ENCODE data around the gene UGT1A1. TPM values are rescaled to one million over a fixed set of nuclear protein-coding genes. Genes with fewer than 3 reads are reported as not detected.

UGT1A1 gene
- polyA plus RNA-seq, 2 of the 4 experiments (the other 2 are of a cell fraction), result 1.9 TPM

DNA sequence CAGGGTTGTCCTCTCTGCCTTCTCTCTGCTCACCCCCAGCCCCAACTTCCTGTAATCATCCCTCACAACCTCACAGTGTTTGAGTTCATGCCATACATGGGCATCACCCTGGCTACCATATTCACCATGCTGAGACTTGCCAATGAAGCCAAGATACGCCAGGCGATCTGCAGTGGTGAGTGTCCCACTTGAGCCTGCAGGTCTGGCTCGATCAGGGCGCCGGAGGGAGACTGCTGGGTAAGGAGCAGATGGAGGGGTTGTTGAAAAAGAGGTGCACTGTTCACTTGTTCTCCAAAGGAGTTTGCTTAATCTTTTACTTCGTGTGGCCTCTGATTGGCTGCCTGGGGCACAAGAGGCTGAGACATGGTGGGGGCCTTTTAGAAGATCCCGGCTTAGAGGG is 32.6 kb downstream of the UGT1A1 start:
- 91% methylated on average over 7 of the region's 7 CpGs for WGBS (ENCODE audit: missing lambda C conversion rate)
- H3K27ac ChIP-seq, result peak overlapping the region in 1 of 2 experiments; percentile 13; a peak in 2 of 6 replicates
- no peak for DNase-seq (ENCODE audit: low read depth in 1 of 2, low spot score in 1 of 2)
- H3K4me2 ChIP-seq, result no peak overlapping the region
- no peak for TF ChIP-seq BHLHE40 (IDR thresholded peaks at IDR 0.05; ENCODE audit: low read depth, low read length)
- no peak for TF ChIP-seq ZSCAN20 (CRISPR knock-in tag; IDR thresholded peaks at IDR 0.05)
- TF ChIP-seq CBX2 (IDR thresholded peaks at IDR 0.05; ENCODE audit: borderline replicate concordance, low read depth), result no peak
- TF ChIP-seq HDAC2 (IDR thresholded peaks at IDR 0.05), result no peak
- no peak for TF ChIP-seq JUN (IDR thresholded peaks at IDR 0.05)
- TF ChIP-seq SMC3 (IDR thresholded peaks at IDR 0.05), result no peak
- no peak for TF ChIP-seq MYC (IDR thresholded peaks at IDR 0.05; ENCODE audit: borderline replicate concordance, low read length)
- no peak for TF ChIP-seq POLR2A (IDR thresholded peaks at IDR 0.05; ENCODE audit: low read length)
- no peak for TF ChIP-seq EHMT2 (IDR thresholded peaks at IDR 0.05; ENCODE audit: low read depth)
- no peak for TF ChIP-seq ZFP36 (IDR thresholded peaks at IDR 0.05; ENCODE audit: borderline replicate concordance, partially characterized antibody)
- TF ChIP-seq RFX5 (IDR thresholded peaks at IDR 0.05), result no peak
- no peak for TF ChIP-seq RARB (CRISPR knock-in tag; IDR thresholded peaks at IDR 0.05)
- no peak for TF ChIP-seq SREBF2 (IDR thresholded peaks at IDR 0.05)
- TF ChIP-seq CEBPB (IDR thresholded peaks at IDR 0.05), result no peak
- TF ChIP-seq, protein P1, sequence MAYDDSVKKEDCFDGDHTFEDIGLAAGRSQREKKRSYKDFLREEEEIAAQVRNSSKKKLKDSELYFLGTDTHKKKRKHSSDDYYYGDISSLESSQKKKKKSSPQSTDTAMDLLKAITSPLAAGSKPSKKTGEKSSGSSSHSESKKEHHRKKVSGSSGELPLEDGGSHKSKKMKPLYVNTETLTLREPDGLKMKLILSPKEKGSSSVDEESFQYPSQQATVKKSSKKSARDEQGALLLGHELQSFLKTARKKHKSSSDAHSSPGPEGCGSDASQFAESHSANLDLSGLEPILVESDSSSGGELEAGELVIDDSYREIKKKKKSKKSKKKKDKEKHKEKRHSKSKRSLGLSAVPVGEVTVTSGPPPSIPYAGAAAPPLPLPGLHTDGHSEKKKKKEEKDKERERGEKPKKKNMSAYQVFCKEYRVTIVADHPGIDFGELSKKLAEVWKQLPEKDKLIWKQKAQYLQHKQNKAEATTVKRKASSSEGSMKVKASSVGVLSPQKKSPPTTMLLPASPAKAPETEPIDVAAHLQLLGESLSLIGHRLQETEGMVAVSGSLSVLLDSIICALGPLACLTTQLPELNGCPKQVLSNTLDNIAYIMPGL (CRISPR knock-in tag; IDR thresholded peaks at IDR 0.05; ENCODE audit: borderline replicate concordance), result no peak
- ChIA-PET CTCF (no interaction called here), POLR2A (no interaction called here)
- no peaks in the 10 kb centered on the region for H3K4me1 ChIP-seq
- no peak overlapping the region for H3K4me3 ChIP-seq
- ATAC-seq, result no peak
- FAIRE-seq, result no peak
- H3K9me3 ChIP-seq, result no peaks in the 10 kb centered on the region

DNA sequence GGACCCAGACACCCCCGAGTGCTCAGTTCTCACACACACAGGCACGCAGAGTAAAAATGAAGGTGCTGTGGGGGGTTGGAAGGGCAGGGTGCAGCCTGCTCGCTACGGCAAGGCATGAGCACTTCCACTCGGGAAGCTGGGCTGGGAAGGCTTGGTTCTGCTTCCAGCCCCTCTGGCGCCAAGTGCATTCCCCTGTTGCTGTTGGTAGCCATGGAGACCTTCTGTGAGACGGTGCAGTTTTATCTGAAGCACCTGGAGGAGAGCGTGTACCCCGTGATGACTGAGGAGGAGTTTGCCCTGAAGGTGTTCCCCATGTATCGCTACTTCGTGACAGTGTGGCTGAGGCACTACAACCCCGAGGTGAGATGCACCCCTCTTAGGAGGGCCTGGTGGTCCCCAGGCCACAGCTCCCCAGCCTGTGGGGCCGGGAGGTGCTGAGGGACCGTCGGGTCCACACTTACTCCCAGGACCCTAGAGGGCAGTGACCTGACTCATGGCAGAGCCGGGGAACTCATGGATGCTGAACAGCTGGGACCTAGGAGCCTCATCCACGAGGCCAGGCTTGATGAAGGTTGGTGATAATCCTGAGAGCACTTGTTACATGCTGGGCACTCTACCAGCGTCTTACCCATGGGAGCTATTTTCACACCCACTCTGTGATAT is 33.5 kb downstream of the UGT1A1 start:
- CTCF ChIA-PET, result interaction anchor here (0.5 to 1.6 kb wide), 3 partner anchors 23 to 44 kb away, joined by 3 read pairs; no protein-coding TSS in a partner anchor
- TF ChIP-seq KDM5A (IDR thresholded peaks at IDR 0.05), result no peak
- TF ChIP-seq NPAS2 (CRISPR knock-in tag; IDR thresholded peaks at IDR 0.05; ENCODE audit: borderline replicate concordance), result no peak
- TF ChIP-seq EP300 (IDR thresholded peaks at IDR 0.05), result no peak
- TF ChIP-seq HOXB5 (CRISPR knock-in tag; IDR thresholded peaks at IDR 0.05), result no peak
- TF ChIP-seq ZFP36 (IDR thresholded peaks at IDR 0.05; ENCODE audit: borderline replicate concordance, partially characterized antibody), result no peak
- TF ChIP-seq, protein P2, sequence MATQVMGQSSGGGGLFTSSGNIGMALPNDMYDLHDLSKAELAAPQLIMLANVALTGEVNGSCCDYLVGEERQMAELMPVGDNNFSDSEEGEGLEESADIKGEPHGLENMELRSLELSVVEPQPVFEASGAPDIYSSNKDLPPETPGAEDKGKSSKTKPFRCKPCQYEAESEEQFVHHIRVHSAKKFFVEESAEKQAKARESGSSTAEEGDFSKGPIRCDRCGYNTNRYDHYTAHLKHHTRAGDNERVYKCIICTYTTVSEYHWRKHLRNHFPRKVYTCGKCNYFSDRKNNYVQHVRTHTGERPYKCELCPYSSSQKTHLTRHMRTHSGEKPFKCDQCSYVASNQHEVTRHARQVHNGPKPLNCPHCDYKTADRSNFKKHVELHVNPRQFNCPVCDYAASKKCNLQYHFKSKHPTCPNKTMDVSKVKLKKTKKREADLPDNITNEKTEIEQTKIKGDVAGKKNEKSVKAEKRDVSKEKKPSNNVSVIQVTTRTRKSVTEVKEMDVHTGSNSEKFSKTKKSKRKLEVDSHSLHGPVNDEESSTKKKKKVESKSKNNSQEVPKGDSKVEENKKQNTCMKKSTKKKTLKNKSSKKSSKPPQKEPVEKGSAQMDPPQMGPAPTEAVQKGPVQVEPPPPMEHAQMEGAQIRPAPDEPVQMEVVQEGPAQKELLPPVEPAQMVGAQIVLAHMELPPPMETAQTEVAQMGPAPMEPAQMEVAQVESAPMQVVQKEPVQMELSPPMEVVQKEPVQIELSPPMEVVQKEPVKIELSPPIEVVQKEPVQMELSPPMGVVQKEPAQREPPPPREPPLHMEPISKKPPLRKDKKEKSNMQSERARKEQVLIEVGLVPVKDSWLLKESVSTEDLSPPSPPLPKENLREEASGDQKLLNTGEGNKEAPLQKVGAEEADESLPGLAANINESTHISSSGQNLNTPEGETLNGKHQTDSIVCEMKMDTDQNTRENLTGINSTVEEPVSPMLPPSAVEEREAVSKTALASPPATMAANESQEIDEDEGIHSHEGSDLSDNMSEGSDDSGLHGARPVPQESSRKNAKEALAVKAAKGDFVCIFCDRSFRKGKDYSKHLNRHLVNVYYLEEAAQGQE (IDR thresholded peaks at IDR 0.05), result no peak
- TF ChIP-seq, protein P3, sequence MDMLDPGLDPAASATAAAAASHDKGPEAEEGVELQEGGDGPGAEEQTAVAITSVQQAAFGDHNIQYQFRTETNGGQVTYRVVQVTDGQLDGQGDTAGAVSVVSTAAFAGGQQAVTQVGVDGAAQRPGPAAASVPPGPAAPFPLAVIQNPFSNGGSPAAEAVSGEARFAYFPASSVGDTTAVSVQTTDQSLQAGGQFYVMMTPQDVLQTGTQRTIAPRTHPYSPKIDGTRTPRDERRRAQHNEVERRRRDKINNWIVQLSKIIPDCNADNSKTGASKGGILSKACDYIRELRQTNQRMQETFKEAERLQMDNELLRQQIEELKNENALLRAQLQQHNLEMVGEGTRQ (IDR thresholded peaks at IDR 0.05), result no peak
- TF ChIP-seq BHLHE40 (IDR thresholded peaks at IDR 0.05; ENCODE audit: low read depth, low read length), result no peak
- TF ChIP-seq, protein P4, sequence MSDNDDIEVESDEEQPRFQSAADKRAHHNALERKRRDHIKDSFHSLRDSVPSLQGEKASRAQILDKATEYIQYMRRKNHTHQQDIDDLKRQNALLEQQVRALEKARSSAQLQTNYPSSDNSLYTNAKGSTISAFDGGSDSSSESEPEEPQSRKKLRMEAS (IDR thresholded peaks at IDR 0.05), result no peak
- no peak for TF ChIP-seq ESRRA (IDR thresholded peaks at IDR 0.05; ENCODE audit: borderline replicate concordance, low read length)
- TF ChIP-seq JUNB (IDR thresholded peaks at IDR 0.05), result no peak
- 83% methylated on average over 13 of the region's 18 CpGs for WGBS (ENCODE audit: missing lambda C conversion rate)
- ATAC-seq (no peak), DNase-seq (ENCODE audit: low read depth in 1 of 2, low spot score in 1 of 2) (no peak), FAIRE-seq (no peak)
- POLR2A ChIA-PET, result no interaction called here
- peak overlapping the region in 1 of 2 experiments; percentile 13; a peak in 2 of 6 replicates for H3K27ac ChIP-seq
- no peaks in the 10 kb centered on the region for H3K4me1 ChIP-seq
- H3K9me3 ChIP-seq, result no peaks in the 10 kb centered on the region
- no peak overlapping the region for H3K4me3 ChIP-seq
- no peak overlapping the region for H3K4me2 ChIP-seq

Data from A549 (cell line).